Superior temporal gyrus (tissue), 1 donor: ENCODE results near the gene MEDAG.

ENCODE experiments used
- DNase-seq: peaks from one replicate; pipeline ENCODE4 v3.0.0-alpha.2; 2016; ENCODE audit errors: extremely low spot score

MEDAG gene

GRCh38 chr13:30905932-30906383 is at the start of gene MEDAG:
MEDAG (plus strand) TSS chr13:30906271; CDS start chr13:30906516, 245 bp downstream.
- DNase-seq, result no peak

- no peak for DNase-seq
These were observed 49.1 kb upstream of the MEDAG start for GRCh38 chr13:30857018-30857417.

- DNase-seq, result no peak
These were observed 48.4 kb upstream of the MEDAG start for GRCh38 chr13:30857636-30858035.

- DNase-seq, result no peak
These were observed 46.7 kb upstream of the MEDAG start for GRCh38 chr13:30859326-30859725.

GRCh38 chr13:30861163-30861562 is 44.9 kb upstream of the MEDAG start:
- DNase-seq, result no peak

GRCh38 chr13:30861836-30862467 is 44.1 kb upstream of the MEDAG start:
- DNase-seq, result no peak

GRCh38 chr13:30862707-30863106 is 43.4 kb upstream of the MEDAG start:
- no peak for DNase-seq

- DNase-seq, result no peak
These were observed 42.8 kb upstream of the MEDAG start for GRCh38 chr13:30863231-30863630.

- DNase-seq, result no peak
These were observed 42.3 kb upstream of the MEDAG start for GRCh38 chr13:30863796-30864195.

GRCh38 chr13:30864433-30865122 is 41.5 kb upstream of the MEDAG start:
- DNase-seq, result no peak

- peak; percentile 88 for DNase-seq
These were observed 40.7 kb upstream of the MEDAG start for GRCh38 chr13:30865123-30866049.

- no peak for DNase-seq
These were observed 39.4 kb upstream of the MEDAG start for GRCh38 chr13:30866677-30867076.

GRCh38 chr13:30867089-30867669 is 38.9 kb upstream of the MEDAG start:
- no peak for DNase-seq

- no peak for DNase-seq
These were observed 37.1 kb upstream of the MEDAG start for GRCh38 chr13:30868799-30869470.

GRCh38 chr13:30869491-30869890 is 36.6 kb upstream of the MEDAG start:
- no peak for DNase-seq

- DNase-seq, result no peak
These were observed 35.8 kb upstream of the MEDAG start for GRCh38 chr13:30870049-30870884.

- no peak for DNase-seq
These were observed 35.0 kb upstream of the MEDAG start for GRCh38 chr13:30870916-30871587.

- peak; percentile 60 for DNase-seq
These were observed 34.3 kb upstream of the MEDAG start for GRCh38 chr13:30871588-30872275.

GRCh38 chr13:30872276-30872594 is 33.8 kb upstream of the MEDAG start:
- DNase-seq, result no peak
